Activated CD8-positive, alpha-beta memory T cell treated with anti-CD3 and anti-CD28 coated beads for 36 hours (primary cell): Measurements from ENCODE around the gene C1orf105. TPM values are rescaled to one million over a fixed set of nuclear protein-coding genes. Genes with fewer than 3 reads are reported as not detected.
"Not testable (repeated sequence)": the region's sequence is repeated elsewhere in the genome, so short reads cannot be mapped to it uniquely, and the experiment has no call there.

Experiments used
- CTCF ChIA-PET: fragments of 350-600 bp; sonication (Branson Sonifier 250); formaldehyde crosslinking; loops from one replicate; lab custom pipeline; 2021; ENCODE audit warnings: antibody characterized with exemption; lab: Charles Lee
- POLR2A ChIA-PET: fragments of 350-600 bp; sonication (Branson Sonifier 250); formaldehyde crosslinking; loops from one replicate; lab custom pipeline; 2021; ENCODE audit warnings: antibody characterized with exemption; lab: Charles Lee
- total RNA-seq, 2 experiments: library from RNA; stranded (reverse); gene quantifications; one replicate each; pipeline ENCODE4 v1.2.3, GENCODE V29; 2021

C1orf105 gene
- total RNA-seq, 2 experiments from 2014 or later: not detected

GRCh38 chr1:172471666-172472065 lies 51.2 kb downstream of the C1orf105 start:
- ChIA-PET CTCF (no interaction called here), POLR2A (no interaction called here)

GRCh38 chr1:172472495-172472894 lies 52.0 kb downstream of the C1orf105 start:
- CTCF ChIA-PET: no interaction called here
- POLR2A ChIA-PET: no interaction called here

GRCh38 chr1:172473302-172473701 lies 52.8 kb downstream of the C1orf105 start:
- POLR2A ChIA-PET: no interaction called here

DNA sequence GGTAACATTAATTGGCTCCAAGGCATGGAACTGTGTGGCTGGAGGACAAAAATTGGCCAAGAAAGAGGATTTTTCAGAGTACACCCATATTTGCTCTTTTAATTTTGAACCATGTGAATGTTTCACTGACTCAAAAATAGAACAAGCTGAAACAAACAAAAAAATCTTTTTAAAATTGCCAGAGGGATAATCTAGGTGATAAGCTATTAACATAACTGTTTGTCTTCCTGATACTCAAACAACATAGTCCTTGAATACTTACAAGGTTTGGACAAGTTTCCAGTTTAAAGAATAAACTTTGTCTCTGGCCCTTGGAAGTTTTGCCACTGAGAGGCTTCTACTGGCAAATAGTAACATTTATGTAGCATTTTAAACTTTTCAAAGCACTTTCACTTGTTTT lies 53.4 kb downstream of the C1orf105 start:
- ChIA-PET CTCF (no interaction called here), POLR2A (no interaction called here)

More at GRCh38 chr1:172473302-172473701, 52.8 kb downstream of the C1orf105 start:
- CTCF ChIA-PET: no interaction called here

GRCh38 chr1:172476218-172476811 lies 55.8 kb downstream of the C1orf105 start:
- ChIA-PET POLR2A (no interaction called here), CTCF (no interaction called here)

GRCh38 chr1:172477216-172477615 lies 56.7 kb downstream of the C1orf105 start:
- POLR2A ChIA-PET: no interaction called here
- CTCF ChIA-PET: no interaction called here

DNA sequence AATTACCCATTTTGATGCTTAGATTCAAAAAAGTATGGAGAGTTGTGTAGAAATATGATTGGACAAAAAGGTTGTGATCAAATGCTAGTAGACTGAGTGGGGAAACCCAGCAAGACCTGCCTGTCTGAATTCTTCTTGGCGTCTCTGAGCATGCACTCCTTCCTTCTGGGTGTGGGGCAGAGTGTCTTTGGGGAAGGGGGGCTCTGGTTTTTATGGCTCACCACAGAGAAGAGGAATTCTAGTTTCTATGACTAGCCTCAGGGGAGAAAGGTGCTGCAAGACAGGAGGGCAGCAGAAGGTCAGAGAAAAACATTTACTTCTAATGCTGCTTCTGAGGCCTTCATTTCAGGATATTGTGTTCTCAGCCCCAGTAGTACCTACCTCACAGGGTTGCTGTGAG lies 57.3 kb downstream of the C1orf105 start:
- ChIA-PET POLR2A (no interaction called here), CTCF (no interaction called here)

GRCh38 chr1:172478485-172478884 lies 58.0 kb downstream of the C1orf105 start:
- CTCF ChIA-PET: no interaction called here
- POLR2A ChIA-PET: no interaction called here

DNA sequence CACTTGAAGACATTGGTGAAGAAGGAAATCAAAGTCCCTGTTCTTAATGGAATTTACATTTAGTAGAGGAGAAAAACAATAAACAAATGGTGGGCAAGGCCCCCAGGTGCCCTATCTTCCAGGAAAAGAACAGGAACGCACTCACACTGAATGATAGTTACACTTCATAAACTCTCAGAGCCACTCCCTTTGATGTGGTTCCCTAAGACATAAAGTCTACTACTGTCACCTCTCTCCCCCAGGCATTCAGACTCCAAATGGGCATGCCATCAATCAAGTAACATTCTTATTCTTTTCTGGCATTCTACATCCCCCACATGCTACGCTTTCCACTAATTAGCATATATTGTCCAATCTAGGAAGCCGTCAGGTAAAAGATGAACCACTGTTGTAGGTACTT lies 59.9 kb downstream of the C1orf105 start:
- ChIA-PET POLR2A (no interaction called here), CTCF (interaction anchor here (0.6 kb wide), 1 partner anchor 94 kb away, joined by 5 read pairs; no protein-coding TSS in a partner anchor)

GRCh38 chr1:172482044-172482443 lies 61.6 kb downstream of the C1orf105 start:
- ChIA-PET CTCF (no interaction called here), POLR2A (no interaction called here)

DNA sequence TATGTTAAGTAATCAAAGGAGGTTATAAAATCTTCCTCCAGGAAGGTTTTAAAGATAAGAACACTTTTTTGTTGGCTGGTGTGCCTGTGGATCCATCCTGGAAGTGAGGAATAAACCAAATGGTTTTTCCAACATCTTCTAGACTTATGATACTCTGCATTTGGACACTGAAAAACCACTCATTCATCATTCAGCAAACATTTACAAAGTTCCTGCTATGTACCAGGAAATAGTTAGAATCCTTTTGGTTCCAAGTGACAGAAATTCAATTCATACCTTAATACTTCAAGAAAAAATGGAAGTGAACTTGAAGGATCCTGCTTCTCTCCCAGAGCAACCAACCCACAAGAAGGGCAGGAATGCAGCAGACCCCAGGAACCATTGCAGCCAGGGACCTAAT lies 63.0 kb downstream of the C1orf105 start:
- ChIA-PET POLR2A (no interaction called here), CTCF (no interaction called here)

GRCh38 chr1:172484252-172484651 lies 63.8 kb downstream of the C1orf105 start:
- ChIA-PET POLR2A (no interaction called here), CTCF (no interaction called here)

GRCh38 chr1:172485626-172486025 lies 65.1 kb downstream of the C1orf105 start:
- POLR2A ChIA-PET: no interaction called here
- CTCF ChIA-PET: no interaction called here

GRCh38 chr1:172486805-172487454 lies 66.4 kb downstream of the C1orf105 start:
- POLR2A ChIA-PET: no interaction called here
- CTCF ChIA-PET: no interaction called here

GRCh38 chr1:172487550-172487949 lies 67.1 kb downstream of the C1orf105 start:
- POLR2A ChIA-PET: no interaction called here
- CTCF ChIA-PET: no interaction called here

DNA sequence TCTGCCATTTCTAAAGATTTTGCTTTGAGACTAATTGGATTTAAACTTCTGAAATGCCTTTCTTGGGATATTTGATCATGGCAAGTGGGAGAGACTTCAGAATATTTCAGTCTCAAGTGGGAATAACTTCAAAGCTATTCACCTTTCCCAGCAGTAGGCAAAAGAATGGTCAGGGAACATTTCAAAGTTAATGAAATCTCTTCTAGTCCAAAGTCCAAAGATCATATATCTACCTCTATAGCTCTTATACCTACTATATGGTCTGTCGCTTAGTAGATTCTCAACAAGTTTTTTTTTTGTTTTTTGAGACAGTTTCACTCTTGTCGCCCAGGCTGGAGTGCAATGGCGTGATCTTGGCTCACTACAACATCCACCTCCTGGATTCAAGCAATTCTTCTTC lies 67.9 kb downstream of the C1orf105 start:
- ChIA-PET POLR2A (no interaction called here), CTCF (no interaction called here)

- POLR2A ChIA-PET: no interaction called here
- CTCF ChIA-PET: no interaction called here
Observed at GRCh38 chr1:172489847-172490246, 69.4 kb downstream of the C1orf105 start.

DNA sequence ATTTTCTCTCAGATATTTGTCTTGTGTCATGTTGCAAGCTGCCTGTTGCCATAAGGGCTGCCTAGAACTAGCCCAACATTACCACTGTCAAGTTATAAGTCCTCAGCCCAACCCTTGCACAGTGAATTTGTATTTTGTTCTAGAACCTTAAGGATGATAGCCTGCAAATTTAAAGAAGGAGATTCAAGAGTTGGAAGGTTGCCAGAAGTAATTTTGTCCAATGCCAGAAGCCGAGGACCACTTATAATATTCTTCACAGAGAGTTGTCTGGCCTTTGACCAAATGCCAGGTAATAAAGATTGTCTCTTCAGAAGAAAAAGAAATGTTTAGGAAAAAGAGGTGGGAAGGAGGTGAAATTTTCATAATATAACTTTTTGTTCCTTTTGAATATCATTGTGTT lies 71.9 kb downstream of the C1orf105 start:
- CTCF ChIA-PET: no interaction called here
- POLR2A ChIA-PET: no interaction called here

DNA sequence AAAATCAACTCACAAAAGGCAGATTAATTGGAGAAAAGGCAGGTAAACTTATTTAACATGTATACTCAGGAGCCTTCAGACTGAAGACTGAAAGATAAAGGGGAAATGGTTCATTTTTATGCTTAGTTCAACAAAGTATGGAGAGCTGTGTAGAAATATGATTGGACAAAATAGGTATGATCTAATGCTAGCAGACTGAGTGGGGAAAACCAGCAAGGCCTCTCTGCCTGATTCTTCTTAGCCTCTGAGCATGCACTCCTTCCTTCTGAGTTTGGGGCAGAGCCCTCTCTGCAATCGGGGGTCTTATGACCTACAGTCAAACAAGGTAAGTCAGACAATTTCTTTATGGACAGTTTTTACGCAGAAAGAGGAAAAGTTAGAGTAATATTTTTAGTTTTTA lies 73.7 kb downstream of the C1orf105 start:
- ChIA-PET POLR2A (no interaction called here), CTCF (no interaction called here)

DNA sequence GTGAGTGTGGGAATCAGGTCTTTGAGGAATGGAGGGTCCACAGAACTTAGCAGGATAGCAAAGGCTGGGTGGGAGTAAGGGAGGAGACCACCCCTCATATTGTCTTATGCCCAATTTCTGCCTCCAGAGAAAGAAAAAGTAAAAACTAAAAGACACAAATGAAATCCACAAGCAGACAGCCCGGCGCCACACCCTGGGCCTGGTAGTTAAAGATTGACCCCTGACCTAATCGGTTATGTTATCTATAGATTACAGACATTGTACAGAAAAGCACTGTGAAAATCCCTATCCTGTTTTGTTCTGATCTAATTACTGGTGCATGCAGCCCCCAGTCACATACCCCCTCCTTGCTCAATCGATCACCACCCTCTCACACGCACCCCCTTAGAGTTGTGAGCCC lies 75.6 kb downstream of the C1orf105 start:
- POLR2A ChIA-PET, CTCF ChIA-PET: not testable (repeated sequence)

DNA sequence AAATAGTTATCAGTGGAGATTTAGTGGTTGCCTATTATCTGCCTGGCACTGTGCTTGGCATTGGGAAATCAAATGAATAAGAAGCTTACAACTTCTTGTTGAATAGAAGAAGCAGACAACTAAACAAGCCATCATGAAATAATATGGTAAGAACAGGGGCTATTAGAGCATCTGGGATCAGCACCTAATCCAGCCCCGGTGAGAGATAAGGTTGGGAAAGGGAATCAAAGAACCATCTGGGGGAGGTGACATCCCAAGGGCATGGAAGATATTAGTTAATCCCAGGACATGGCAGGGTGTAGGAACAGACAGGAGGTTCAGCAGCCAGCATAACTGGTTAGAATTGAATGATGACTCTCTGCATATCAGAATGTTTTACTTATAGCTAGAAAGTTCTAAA lies 76.2 kb downstream of the C1orf105 start:
- CTCF ChIA-PET: no interaction called here

GRCh38 chr1:172497230-172497629 lies 76.7 kb downstream of the C1orf105 start:
- ChIA-PET POLR2A (no interaction called here), CTCF (no interaction called here)

More for the DNA sequence above, 76.2 kb downstream of the C1orf105 start:
- POLR2A ChIA-PET: no interaction called here
